ENCODE measurements around the gene DOCK3.

Gene DOCK3

GRCh38 chr3:51371943-51372557, 697.3 kb downstream of the DOCK3 start:
- TF ChIP-seq GABPA (IDR thresholded peaks at IDR 0.05; ENCODE audit: low read depth) (no peak), SPI1 (IDR thresholded peaks at IDR 0.05; ENCODE audit: borderline replicate concordance, low read depth) (no peak), REST (IDR thresholded peaks at IDR 0.05; ENCODE audit: insufficient replicate concordance, low read depth) (no peak), CTCF (IDR thresholded peaks at IDR 0.05; ENCODE audit: insufficient read depth, low read length) (peak; percentile 49), POLR2AphosphoS5 (IDR thresholded peaks at IDR 0.05; ENCODE audit: low read depth) (no peak)
- peak in 1 of 2 experiments; percentile 56 for DNase-seq (ENCODE audit: low read depth in 1 of 2, low spot score in 1 of 2)
- H3K27ac ChIP-seq (replicated peaks) = no peak overlapping the region
- H3K27me3 ChIP-seq (ENCODE audit: insufficient read depth, poor library complexity, severe bottlenecking) = no peaks in the 10 kb centered on the region
- H3K4me3 ChIP-seq (replicated peaks; ENCODE audit: insufficient read depth, low read length) = no peak overlapping the region

- Histone ChIP-seq H3K4me3 (replicated peaks; ENCODE audit: insufficient read depth, low read length) (no peak overlapping the region), H3K27ac (replicated peaks) (no peak overlapping the region), H3K27me3 (ENCODE audit: insufficient read depth, poor library complexity, severe bottlenecking) (no peaks in the 10 kb centered on the region)
- TF ChIP-seq REST (IDR thresholded peaks at IDR 0.05; ENCODE audit: insufficient replicate concordance, low read depth) (no peak), POLR2AphosphoS5 (IDR thresholded peaks at IDR 0.05; ENCODE audit: low read depth) (no peak), GABPA (IDR thresholded peaks at IDR 0.05; ENCODE audit: low read depth) (no peak), SPI1 (IDR thresholded peaks at IDR 0.05; ENCODE audit: borderline replicate concordance, low read depth) (no peak), CTCF (IDR thresholded peaks at IDR 0.05; ENCODE audit: insufficient read depth, low read length) (no peak)
- no peak for DNase-seq (ENCODE audit: low read depth in 1 of 2, low spot score in 1 of 2)
These were observed 699.1 kb downstream of the DOCK3 start for GRCh38 chr3:51373658-51374421.

GRCh38 chr3:51374456-51374855, 699.7 kb downstream of the DOCK3 start:
- no peak for TF ChIP-seq REST (IDR thresholded peaks at IDR 0.05; ENCODE audit: insufficient replicate concordance, low read depth)
- H3K4me3 ChIP-seq (replicated peaks; ENCODE audit: insufficient read depth, low read length) = no peak overlapping the region
- no peaks in the 10 kb centered on the region for H3K27me3 ChIP-seq (ENCODE audit: insufficient read depth, poor library complexity, severe bottlenecking)
- no peak for DNase-seq (ENCODE audit: low read depth in 1 of 2, low spot score in 1 of 2)
- H3K27ac ChIP-seq (replicated peaks) = no peak overlapping the region

Measured in HL-60 (cell line).